Neural crest cell (in vitro differentiated cells): ENCODE measurements around the gene CEMIP. TPM values are rescaled to one million over a fixed set of nuclear protein-coding genes. Genes with fewer than 3 reads are reported as not detected.

Source experiments
- DNase-seq: peaks from one replicate; pipeline ENCODE4 v3.0.0; 2021; ENCODE audit warnings: low read depth, mixed read lengths, low spot score
- H3K27ac Mint-ChIP-seq: one replicate; pipeline ENCODE4 v1.8.0; 2021; ENCODE audit warnings: mild to moderate bottlenecking, mixed read lengths; ENCODE audit not compliant: unreplicated experiment
- H3K27me3 Mint-ChIP-seq: 2 replicates; pipeline ENCODE4 v1.8.0; 2021; ENCODE audit warnings: low read depth, mild to moderate bottlenecking, mixed read lengths
- H3K36me3 Mint-ChIP-seq: 2 replicates; pipeline ENCODE4 v1.8.0; 2021; ENCODE audit warnings: low read depth, mild to moderate bottlenecking, mixed read lengths
- H3K4me1 Mint-ChIP-seq: 2 replicates; pipeline ENCODE4 v1.8.0; 2021; ENCODE audit warnings: mixed read lengths
- H3K4me3 Mint-ChIP-seq: one replicate; pipeline ENCODE4 v1.8.0; 2021; ENCODE audit warnings: mild to moderate bottlenecking, mixed read lengths
- H3K9me3 Mint-ChIP-seq: 2 replicates; pipeline ENCODE4 v1.8.0; 2021; ENCODE audit warnings: mixed read lengths
- CTCF ChIP-seq: fragments of 200-600 bp; sonication (generic); conservative IDR thresholded peaks from 2 replicates; pipeline ENCODE4 v1.5.0; 2021; ENCODE audit warnings: antibody characterized with exemption, mild to moderate bottlenecking
- total RNA-seq: library from RNA; stranded (reverse); gene quantifications from 2 replicates; pipeline ENCODE4 v1.2.1, GENCODE V29; 2021

Gene CEMIP
- total RNA-seq, 1 donor from 2014 or later = 0.33 TPM

GRCh38 chr15:80866936-80867335 lies 87.8 kb downstream of the CEMIP start:
- TF ChIP-seq CTCF = no peak
- Mint-ChIP-seq H3K9me3 (no peaks in the 10 kb centered on the region), H3K27me3 (peaks cover 8% of the 10 kb centered on the region), H3K4me3 (no peak overlapping the region), H3K36me3 (no peaks in the 10 kb centered on the region), H3K4me1 (peaks cover 25% of the 10 kb centered on the region), H3K27ac (no peak overlapping the region)
- DNase-seq = no peak

DNA sequence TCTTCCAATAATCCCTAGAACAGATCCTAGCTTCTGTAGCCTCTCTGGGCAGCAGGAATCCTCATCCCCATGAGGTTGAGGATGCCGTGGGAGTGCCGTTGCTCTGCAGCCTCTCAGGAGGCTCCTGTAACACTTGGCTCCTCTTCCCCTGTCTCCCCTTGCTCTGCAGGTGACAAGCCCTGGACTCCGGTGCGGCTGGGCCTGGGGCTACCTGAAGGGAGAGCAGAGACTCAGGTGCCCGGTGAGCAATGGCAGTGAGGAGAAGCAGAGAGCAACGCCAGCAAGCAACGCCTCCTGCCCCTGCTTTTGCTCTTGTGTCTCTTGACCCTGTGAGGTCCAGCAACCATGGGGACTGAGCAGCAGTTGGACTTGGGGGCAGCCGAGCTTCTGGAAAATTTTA lies 91.2 kb downstream of the CEMIP start:
- no peaks in the 10 kb centered on the region for H3K36me3 Mint-ChIP-seq
- H3K4me1 Mint-ChIP-seq = peaks cover 21% of the 10 kb centered on the region
- peaks cover 12% of the 10 kb centered on the region for H3K27me3 Mint-ChIP-seq
- no peak for DNase-seq
- no peak for TF ChIP-seq CTCF
- no peak overlapping the region for H3K27ac Mint-ChIP-seq
- no peak overlapping the region for H3K4me3 Mint-ChIP-seq
- no peaks in the 10 kb centered on the region for H3K9me3 Mint-ChIP-seq

DNA sequence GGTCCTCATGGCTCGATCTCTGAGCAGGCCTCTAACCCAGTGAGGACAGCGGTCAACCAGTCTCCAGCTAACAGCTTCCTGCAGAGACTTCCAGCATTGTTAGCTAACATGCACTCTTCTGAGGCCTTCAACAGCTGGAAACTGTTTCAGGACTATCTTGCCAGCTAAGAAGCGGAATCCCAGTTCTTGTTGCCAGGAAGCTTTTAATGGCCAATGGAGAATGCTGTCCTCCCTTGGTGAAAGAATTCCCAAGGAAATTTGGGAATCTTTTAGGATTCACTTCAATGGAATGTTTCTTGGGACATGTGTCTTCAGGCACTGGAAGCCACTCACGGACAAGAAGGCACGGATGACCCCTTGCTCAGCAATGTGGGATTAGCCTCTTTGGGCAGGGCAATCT lies 91.7 kb downstream of the CEMIP start:
- Mint-ChIP-seq H3K9me3 (no peaks in the 10 kb centered on the region), H3K27ac (no peak overlapping the region), H3K4me1 (peaks cover 26% of the 10 kb centered on the region), H3K27me3 (peaks cover 13% of the 10 kb centered on the region), H3K4me3 (no peak overlapping the region), H3K36me3 (no peaks in the 10 kb centered on the region)
- no peak for DNase-seq
- no peak for TF ChIP-seq CTCF

- Mint-ChIP-seq H3K4me3 (no peak overlapping the region), H3K4me1 (peaks cover 32% of the 10 kb centered on the region), H3K27ac (peak overlapping the region; percentile 53), H3K27me3 (peaks cover 19% of the 10 kb centered on the region), H3K36me3 (no peaks in the 10 kb centered on the region), H3K9me3 (no peaks in the 10 kb centered on the region)
- TF ChIP-seq CTCF = no peak
- DNase-seq = no peak
These were observed 92.7 kb downstream of the CEMIP start for GRCh38 chr15:80871858-80872257.

- H3K36me3 Mint-ChIP-seq = no peaks in the 10 kb centered on the region
- no peak for DNase-seq
- H3K9me3 Mint-ChIP-seq = no peaks in the 10 kb centered on the region
- H3K4me1 Mint-ChIP-seq = peaks cover 32% of the 10 kb centered on the region
- no peak for TF ChIP-seq CTCF
- peaks cover 31% of the 10 kb centered on the region for H3K27me3 Mint-ChIP-seq
- peak overlapping the region; percentile 94 for H3K27ac Mint-ChIP-seq
- H3K4me3 Mint-ChIP-seq = no peak overlapping the region
These were observed 94.3 kb downstream of the CEMIP start for GRCh38 chr15:80873366-80873952.
